ENCODE measurements around the gene ZBTB20. TPM values are rescaled to one million over a fixed set of nuclear protein-coding genes. Genes with fewer than 3 reads are reported as not detected.

ZBTB20 gene
- total and polyA plus RNA-seq, 10 of the 15 experiments (the other 5 are each of a cell fraction or from before 2014, with no cell fraction given) = 0.20 to 5.5 (median 2.2) TPM

GRCh38 chr3:114635878-114636277 lies 511.2 kb downstream of the ZBTB20 start:
- ChIA-PET SMC1A (ENCODE audit: uncharacterized antibody, unreplicated experiment) (no interaction called here), RAD21 (ENCODE audit: unreplicated experiment) (no interaction called here), CTCF (no interaction called here), POLR2A (no interaction called here)
- no peak overlapping the region for H2AFZ ChIP-seq (ENCODE audit: control insufficient read depth, low read depth, low read length)
- H3K4me1 ChIP-seq (ENCODE audit: control insufficient read depth, insufficient read depth, low read length) = no peaks in the 10 kb centered on the region
- H3K27ac ChIP-seq (ENCODE audit: control insufficient read depth, insufficient read depth) = no peak overlapping the region
- H3K4me2 ChIP-seq (ENCODE audit: control insufficient read depth, insufficient read depth) = no peak overlapping the region
- FAIRE-seq (no peak), DNase-seq (ENCODE audit: low read depth, low spot score) (no peak), ATAC-seq (no peak)
- peaks cover 3% of the 10 kb centered on the region; the same call in 2 of the 3 replicates for H3K9me3 ChIP-seq (replicated peaks; ENCODE audit: control insufficient read depth, insufficient read depth, low read length)
- no peaks in the 10 kb centered on the region for H3K27me3 ChIP-seq (replicated peaks in 1 of 2; ENCODE audit: control insufficient read depth in 2 of 2, insufficient read depth in 2 of 2, low read length in 1 of 2)
- WGBS (ENCODE audit: insufficient coverage, insufficient replicate concordance, low lambda C conversion rate, missing lambda C conversion rate) = 77% methylated on average over 2 of the region's 2 CpGs
- BruUV-seq (replicated peaks) = no TSS peak
- no peaks in the 10 kb centered on the region for H3K79me2 ChIP-seq (ENCODE audit: control insufficient read depth, insufficient read depth, low read length)
- no peak overlapping the region for H3K9ac ChIP-seq (ENCODE audit: control insufficient read depth, insufficient read depth, low read length)
- H4K20me1 ChIP-seq (ENCODE audit: control insufficient read depth, insufficient read depth) = no peaks in the 10 kb centered on the region
- no peak overlapping the region for H3K4me3 ChIP-seq
- H3K36me3 ChIP-seq (ENCODE audit: control insufficient read depth in 2 of 2, insufficient read depth in 2 of 2, low read length in 1 of 2) = no peaks in the 10 kb centered on the region
- intact Hi-C loops (cut with micrococcal nuclease; ENCODE audit: unreplicated experiment) (no loop called here), in situ Hi-C loops (cut with MboI) (no loop called here)
- TF ChIP-seq DPF2 (IDR thresholded peaks at IDR 0.05) (no peak), MXI1 (IDR thresholded peaks at IDR 0.05; ENCODE audit: low read depth, low read length) (no peak), ZNF207 (IDR thresholded peaks at IDR 0.05; ENCODE audit: borderline replicate concordance) (no peak), SP1 (IDR thresholded peaks at IDR 0.05; ENCODE audit: low read depth, low read length) (no peak), SMC3 (IDR thresholded peaks at IDR 0.05; ENCODE audit: borderline replicate concordance, low read length) (no peak), POLR2AphosphoS5 (IDR thresholded peaks at IDR 0.05; ENCODE audit: low read length) (no peak), BCLAF1 (IDR thresholded peaks at IDR 0.05) (no peak), NR2C2 (IDR thresholded peaks at IDR 0.05; ENCODE audit: borderline replicate concordance, control insufficient read depth, insufficient read length, low read depth) (no peak), YY1 (IDR thresholded peaks at IDR 0.05; ENCODE audit: low read depth, low read length) (no peak), STAT3 (IDR thresholded peaks at IDR 0.05; ENCODE audit: low read depth, low read length) (no peak), NR2C1 (IDR thresholded peaks at IDR 0.05) (no peak), MTA3 (IDR thresholded peaks at IDR 0.05; ENCODE audit: borderline replicate concordance, low read length) (no peak), CREM (IDR thresholded peaks at IDR 0.05; ENCODE audit: low read depth) (no peak), ASH2L (IDR thresholded peaks at IDR 0.05; ENCODE audit: borderline replicate concordance, low read depth) (no peak), LARP7 (IDR thresholded peaks at IDR 0.05) (no peak), NFYB (IDR thresholded peaks at IDR 0.05; ENCODE audit: insufficient read depth, low read depth, low read length) (no peak)
- TF ChIP-seq, protein P1, sequence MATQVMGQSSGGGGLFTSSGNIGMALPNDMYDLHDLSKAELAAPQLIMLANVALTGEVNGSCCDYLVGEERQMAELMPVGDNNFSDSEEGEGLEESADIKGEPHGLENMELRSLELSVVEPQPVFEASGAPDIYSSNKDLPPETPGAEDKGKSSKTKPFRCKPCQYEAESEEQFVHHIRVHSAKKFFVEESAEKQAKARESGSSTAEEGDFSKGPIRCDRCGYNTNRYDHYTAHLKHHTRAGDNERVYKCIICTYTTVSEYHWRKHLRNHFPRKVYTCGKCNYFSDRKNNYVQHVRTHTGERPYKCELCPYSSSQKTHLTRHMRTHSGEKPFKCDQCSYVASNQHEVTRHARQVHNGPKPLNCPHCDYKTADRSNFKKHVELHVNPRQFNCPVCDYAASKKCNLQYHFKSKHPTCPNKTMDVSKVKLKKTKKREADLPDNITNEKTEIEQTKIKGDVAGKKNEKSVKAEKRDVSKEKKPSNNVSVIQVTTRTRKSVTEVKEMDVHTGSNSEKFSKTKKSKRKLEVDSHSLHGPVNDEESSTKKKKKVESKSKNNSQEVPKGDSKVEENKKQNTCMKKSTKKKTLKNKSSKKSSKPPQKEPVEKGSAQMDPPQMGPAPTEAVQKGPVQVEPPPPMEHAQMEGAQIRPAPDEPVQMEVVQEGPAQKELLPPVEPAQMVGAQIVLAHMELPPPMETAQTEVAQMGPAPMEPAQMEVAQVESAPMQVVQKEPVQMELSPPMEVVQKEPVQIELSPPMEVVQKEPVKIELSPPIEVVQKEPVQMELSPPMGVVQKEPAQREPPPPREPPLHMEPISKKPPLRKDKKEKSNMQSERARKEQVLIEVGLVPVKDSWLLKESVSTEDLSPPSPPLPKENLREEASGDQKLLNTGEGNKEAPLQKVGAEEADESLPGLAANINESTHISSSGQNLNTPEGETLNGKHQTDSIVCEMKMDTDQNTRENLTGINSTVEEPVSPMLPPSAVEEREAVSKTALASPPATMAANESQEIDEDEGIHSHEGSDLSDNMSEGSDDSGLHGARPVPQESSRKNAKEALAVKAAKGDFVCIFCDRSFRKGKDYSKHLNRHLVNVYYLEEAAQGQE (IDR thresholded peaks at IDR 0.05; ENCODE audit: low read depth, low read length) = no peak
- TF ChIP-seq, protein P2, sequence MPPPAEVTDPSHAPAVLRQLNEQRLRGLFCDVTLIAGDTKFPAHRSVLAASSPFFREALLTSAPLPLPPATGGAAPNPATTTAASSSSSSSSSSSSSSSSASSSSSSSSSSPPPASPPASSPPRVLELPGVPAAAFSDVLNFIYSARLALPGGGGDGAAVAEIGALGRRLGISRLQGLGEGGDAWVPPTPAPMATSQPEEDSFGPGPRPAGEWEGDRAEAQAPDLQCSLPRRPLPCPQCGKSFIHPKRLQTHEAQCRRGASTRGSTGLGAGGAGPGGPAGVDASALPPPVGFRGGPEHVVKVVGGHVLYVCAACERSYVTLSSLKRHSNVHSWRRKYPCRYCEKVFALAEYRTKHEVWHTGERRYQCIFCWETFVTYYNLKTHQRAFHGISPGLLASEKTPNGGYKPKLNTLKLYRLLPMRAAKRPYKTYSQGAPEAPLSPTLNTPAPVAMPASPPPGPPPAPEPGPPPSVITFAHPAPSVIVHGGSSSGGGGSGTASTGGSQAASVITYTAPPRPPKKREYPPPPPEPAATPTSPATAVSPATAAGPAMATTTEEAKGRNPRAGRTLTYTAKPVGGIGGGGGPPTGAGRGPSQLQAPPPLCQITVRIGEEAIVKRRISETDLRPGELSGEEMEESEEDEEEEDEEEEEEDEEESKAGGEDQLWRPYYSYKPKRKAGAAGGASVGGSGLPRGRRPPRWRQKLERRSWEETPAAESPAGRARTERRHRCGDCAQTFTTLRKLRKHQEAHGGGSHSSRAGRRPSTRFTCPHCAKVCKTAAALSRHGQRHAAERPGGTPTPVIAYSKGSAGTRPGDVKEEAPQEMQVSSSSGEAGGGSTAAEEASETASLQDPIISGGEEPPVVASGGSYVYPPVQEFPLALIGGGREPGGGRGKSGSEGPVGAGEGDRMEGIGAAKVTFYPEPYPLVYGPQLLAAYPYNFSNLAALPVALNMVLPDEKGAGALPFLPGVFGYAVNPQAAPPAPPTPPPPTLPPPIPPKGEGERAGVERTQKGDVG (CRISPR knock-in tag; IDR thresholded peaks at IDR 0.05) = no peak
